HG02588 (cell line): ENCODE results near the gene ZNF331.

Source experiments
- ATAC-seq: cut with Tn5 transposase; IDR thresholded peaks from one replicate; pipeline ENCODE4 v1.9.1; 2021; ENCODE audit warnings: mild to moderate bottlenecking, moderate library complexity; ENCODE audit not compliant: unreplicated experiment

The ZNF331 gene

GRCh38 chr19:53624771-53625545, 87.0 kb downstream of the ZNF331 start:
- no peak for ATAC-seq

GRCh38 chr19:53626486-53626885, 88.5 kb downstream of the ZNF331 start:
- no peak for ATAC-seq

- no peak for ATAC-seq
These were observed 89.0 kb downstream of the ZNF331 start for GRCh38 chr19:53626976-53627375.
